GM21825 (cell line): ENCODE data around the gene RRP7A.
"Not testable (repeated sequence)": the region's sequence is repeated elsewhere in the genome, so short reads cannot be mapped to it uniquely, and the experiment has no call there.

Experiments
- ATAC-seq: cut with Tn5 transposase; IDR thresholded peaks from one replicate; pipeline ENCODE4 v1.9.1; 2021; ENCODE audit warnings: mild to moderate bottlenecking, moderate library complexity; ENCODE audit not compliant: unreplicated experiment

Gene RRP7A

GRCh38 chr22:42519525-42520401, at the start of gene RRP7A:
TSS of gene RRP7A (minus strand) at chr22:42519796. CDS start at chr22:42519786, 10 bp downstream.
- ATAC-seq = peak; percentile 72

- ATAC-seq = not testable (repeated sequence)
These were observed 48.4 kb upstream of the RRP7A start for GRCh38 chr22:42567950-42568349.

- no peak for ATAC-seq
These were observed 46.4 kb upstream of the RRP7A start for GRCh38 chr22:42565956-42566355.

- no peak for ATAC-seq
These were observed 45.1 kb upstream of the RRP7A start for GRCh38 chr22:42564699-42565098.

- ATAC-seq = not testable (repeated sequence)
These were observed 44.3 kb upstream of the RRP7A start for GRCh38 chr22:42563943-42564342.

- ATAC-seq = no peak
These were observed 43.1 kb upstream of the RRP7A start for GRCh38 chr22:42562684-42563083.

GRCh38 chr22:42562279-42562678, 42.7 kb upstream of the RRP7A start:
- ATAC-seq = no peak

- ATAC-seq = no peak
These were observed 42.3 kb upstream of the RRP7A start for GRCh38 chr22:42561856-42562255.

GRCh38 chr22:42560781-42561180, 41.2 kb upstream of the RRP7A start:
- no peak for ATAC-seq

GRCh38 chr22:42560381-42560780, 40.8 kb upstream of the RRP7A start:
- ATAC-seq = no peak

- peak; percentile 55 for ATAC-seq
These were observed 34.1 kb upstream of the RRP7A start, which contains the start of gene SERHL2 for GRCh38 chr22:42553475-42554361. TSS of gene SERHL2 (plus strand) at chr22:42553956. CDS start at chr22:42554021, 65 bp downstream.

GRCh38 chr22:42552294-42552647, 32.7 kb upstream of the RRP7A start:
- ATAC-seq = not testable (repeated sequence)

- ATAC-seq = no peak
These were observed 29.9 kb upstream of the RRP7A start for GRCh38 chr22:42549331-42550060.

GRCh38 chr22:42548597-42549330, 29.2 kb upstream of the RRP7A start:
- ATAC-seq = no peak

- not testable (repeated sequence) for ATAC-seq
These were observed 28.5 kb upstream of the RRP7A start for GRCh38 chr22:42548126-42548525.

GRCh38 chr22:42547562-42547961, 28.0 kb upstream of the RRP7A start:
- no peak for ATAC-seq

- ATAC-seq = no peak
These were observed 25.1 kb upstream of the RRP7A start for GRCh38 chr22:42544686-42545085.

- peak; percentile 32 for ATAC-seq
These were observed 19.7 kb upstream of the RRP7A start for GRCh38 chr22:42539236-42539771.

- peak; percentile 44 for ATAC-seq
These were observed 17.7 kb upstream of the RRP7A start for GRCh38 chr22:42537199-42537831.
